SK-N-SH (cell line): ENCODE data around the gene CNNM1. TPM values are rescaled to one million over a fixed set of nuclear protein-coding genes. Genes with fewer than 3 reads are reported as not detected.

Experiments used
- CTCF ChIA-PET: fragments of 300-600, 350-600 bp; formaldehyde crosslinking; extraction: SDS; loops from one replicate; lab custom pipeline; 2021; lab: Yijun Ruan, JAX
- POLR2A ChIA-PET: fragments of 350-600 bp; sonication (Branson Sonifier 250); formaldehyde crosslinking; extraction: SDS; loops from one replicate; lab custom pipeline; 2020; ENCODE audit warnings: antibody characterized with exemption, inconsistent platforms; lab: Yijun Ruan, JAX
- DNase-seq: peaks from one replicate; pipeline ENCODE4 v3.0.0; 2012
- H2AFZ ChIP-seq: fragments of 200-600 bp; sonication (generic); 2 replicates; pipeline ENCODE4 v1.8.1; 2016; ENCODE audit warnings: antibody characterized with exemption, mild to moderate bottlenecking, low read depth
- H3F3A ChIP-seq: fragments of 200-600 bp; sonication (generic); replicated peaks from 2 replicates; pipeline ENCODE3; 2016; ENCODE audit warnings: antibody characterized with exemption, mild to moderate bottlenecking; ENCODE audit not compliant: insufficient read depth
- H3K27ac ChIP-seq, 2 experiments: fragments of 200-500 bp in 1 of 2; fragments of 200-600 bp in 1 of 2; sonication (Bioruptor generic) in 1 of 2; sonication (generic), shearing (Covaris generic) in 1 of 2; 2 replicates each; pipeline versions ENCODE4 v1.5.1 to v1.6.1; 2014 to 2016; ENCODE audit warnings: low read depth in 2 of 2, inconsistent platforms in 1 of 2, low read length in 1 of 2, mild to moderate bottlenecking in 1 of 2, mixed read lengths in 1 of 2
- H3K27me3 ChIP-seq: fragments of 200-600 bp; sonication (generic), shearing (Covaris generic); 2 replicates; pipeline ENCODE4 v1.6.1; 2016; ENCODE audit warnings: mixed run types; ENCODE audit not compliant: insufficient read depth
- H3K36me3 ChIP-seq, 2 experiments: fragments of 200-500 bp in 1 of 2; fragments of 200-600 bp in 1 of 2; sonication (Bioruptor generic) in 1 of 2; sonication (generic) in 1 of 2; replicated peaks in 1 of 2; 2 replicates each; pipeline versions ENCODE3 to v1.5.1; 2014 to 2016; ENCODE audit warnings: low read length in 1 of 2, mild to moderate bottlenecking in 1 of 2; ENCODE audit not compliant: insufficient read depth in 2 of 2, control insufficient read depth in 1 of 2
- H3K4me1 ChIP-seq, 2 experiments: fragments of 200-500 bp in 1 of 2; fragments of 200-600 bp in 1 of 2; sonication (Bioruptor generic) in 1 of 2; sonication (generic), shearing (Covaris generic) in 1 of 2; 2 replicates each; pipeline versions ENCODE4 v1.5.1 to v1.6.1; 2014 to 2016; ENCODE audit warnings: low read depth in 1 of 2, low read length in 1 of 2, mixed run types in 1 of 2; ENCODE audit not compliant: insufficient read depth in 2 of 2, control insufficient read depth in 1 of 2
- H3K4me2 ChIP-seq: fragments of 200-600 bp; sonication (generic), shearing (Covaris generic); 2 replicates; pipeline ENCODE4 v1.6.1; 2017; ENCODE audit warnings: mixed run types
- H3K4me3 ChIP-seq, 2 experiments: fragments of 200-500 bp in 1 of 2; fragments of 200-600 bp in 1 of 2; sonication (Bioruptor generic) in 1 of 2; sonication (generic), shearing (Covaris generic) in 1 of 2; 2 replicates each; pipeline versions ENCODE4 v1.5.1 to v1.8.1; 2014 to 2016; ENCODE audit warnings: low read depth in 2 of 2, inconsistent platforms in 1 of 2, low read length in 1 of 2, mild to moderate bottlenecking in 1 of 2, mixed read lengths in 1 of 2, moderate library complexity in 1 of 2
- H3K79me2 ChIP-seq: fragments of 200-600 bp; sonication (generic); 2 replicates; pipeline ENCODE4 v1.8.1; 2017; ENCODE audit warnings: mild to moderate bottlenecking; ENCODE audit not compliant: insufficient read depth
- H3K9ac ChIP-seq: fragments of 200-600 bp; sonication (generic); 2 replicates; pipeline ENCODE4 v1.6.1; 2017; ENCODE audit warnings: mixed run types
- H3K9me2 ChIP-seq: fragments of 200-600 bp; sonication (generic); 2 replicates; pipeline ENCODE4 v1.6.1; 2017; ENCODE audit warnings: mixed run types
- H3K9me3 ChIP-seq: fragments of 200-600 bp; sonication (generic); 2 replicates; pipeline ENCODE4 v1.6.1; 2017; ENCODE audit warnings: mixed run types, mild to moderate bottlenecking, moderate library complexity
- H4K20me1 ChIP-seq: fragments of 200-600 bp; sonication (generic); 2 replicates; pipeline ENCODE4 v1.6.1; 2017; ENCODE audit warnings: mild to moderate bottlenecking, mixed run types; ENCODE audit not compliant: insufficient read depth
- CHD2 ChIP-seq: fragments of 150-350 bp; IDR thresholded peaks from 2 replicates; pipeline ENCODE4 v1.6.1; 2018; ENCODE audit warnings: low read length; ENCODE audit not compliant: partially characterized antibody
- ELF1 ChIP-seq: IDR thresholded peaks from 2 replicates; pipeline ENCODE4 v1.4.0; 2012
- EP300 ChIP-seq, 2 experiments: IDR thresholded peaks; 2 replicates each; pipeline versions ENCODE4 v1.4.0 to v1.6.1; 2012; ENCODE audit warnings: borderline replicate concordance in 1 of 2, low read depth in 1 of 2, low read length in 1 of 2
- EZH2phosphoT487 ChIP-seq: fragments of 200-600 bp; sonication (generic); IDR thresholded peaks from 2 replicates; pipeline ENCODE4 v1.6.1; 2017; ENCODE audit warnings: low read depth, mixed run types, mild to moderate bottlenecking, antibody characterized with exemption, moderate library complexity, borderline replicate concordance
- FOSL2 ChIP-seq: IDR thresholded peaks from 2 replicates; pipeline ENCODE4 v1.4.0; 2012; ENCODE audit warnings: low read depth, mild to moderate bottlenecking, moderate library complexity, borderline replicate concordance
- FOXM1 ChIP-seq: IDR thresholded peaks from 2 replicates; pipeline ENCODE4 v1.4.0; 2012; ENCODE audit warnings: low read depth, mild to moderate bottlenecking
- GATA2 ChIP-seq: sonication (generic); formaldehyde crosslinking; IDR thresholded peaks from 2 replicates; pipeline ENCODE4 v1.5.0; 2020; ENCODE audit warnings: mild to moderate bottlenecking, missing genetic modification reagents
- IRF3 ChIP-seq: fragments of 150-350 bp; IDR thresholded peaks from 2 replicates; pipeline ENCODE4 v1.6.1; 2016; ENCODE audit warnings: mild to moderate bottlenecking, low read depth, low read length
- JUND ChIP-seq: IDR thresholded peaks from 2 replicates; pipeline ENCODE4 v1.4.0; 2012
- MAX ChIP-seq: IDR thresholded peaks from 2 replicates; pipeline ENCODE4 v1.4.0; 2012; ENCODE audit warnings: low read depth
- MEF2A ChIP-seq: IDR thresholded peaks from 2 replicates; pipeline ENCODE4 v1.4.0; 2012; ENCODE audit warnings: low read depth, borderline replicate concordance
- NFIC ChIP-seq: IDR thresholded peaks from 2 replicates; pipeline ENCODE4 v1.4.0; 2012; ENCODE audit warnings: borderline replicate concordance
- PBX3 ChIP-seq: IDR thresholded peaks from 2 replicates; pipeline ENCODE4; 2012
- RAD21 ChIP-seq: IDR thresholded peaks from 2 replicates; pipeline ENCODE4 v1.6.1; 2012; ENCODE audit warnings: mild to moderate bottlenecking, low read length
- RCOR1 ChIP-seq: fragments of 150-350 bp; IDR thresholded peaks from 2 replicates; pipeline ENCODE4 v1.6.1; 2017; ENCODE audit warnings: antibody characterized with exemption, low read length
- REST ChIP-seq: IDR thresholded peaks from 2 replicates; pipeline ENCODE4 v1.6.1; 2012; ENCODE audit warnings: mild to moderate bottlenecking, low read depth, low read length, moderate library complexity
- RFX5 ChIP-seq: IDR thresholded peaks from 2 replicates; pipeline ENCODE4 v1.6.1; 2012; ENCODE audit warnings: mild to moderate bottlenecking, improper control_type of control experiment, low read length
- RXRA ChIP-seq: IDR thresholded peaks from 2 replicates; pipeline ENCODE4 v1.4.0; 2012; ENCODE audit warnings: low read depth, mild to moderate bottlenecking, borderline replicate concordance
- SIN3A ChIP-seq: IDR thresholded peaks from 2 replicates; pipeline ENCODE4 v1.6.1; 2012; ENCODE audit warnings: low read depth, mild to moderate bottlenecking, low read length, moderate library complexity, borderline replicate concordance
- ZBTB33 ChIP-seq: IDR thresholded peaks from 2 replicates; pipeline ENCODE4 v1.4.0; 2012; ENCODE audit warnings: low read depth, borderline replicate concordance
- whole genome bisulfite sequencing: methylation state at CpG from one replicate; pipeline ENCODE4 v1.1.6; 2017; ENCODE audit warnings: low lambda C conversion rate; 5-methylcytosine and 5-hydroxymethylcytosine counted together
- polyA plus RNA-seq, 3 experiments: library from polyadenylated mRNA; depleted of rRNA; stranded (reverse); fragments of >200 nt; gene quantifications; 2 replicates each; pipeline ENCODE4 v1.2.3, GENCODE V29; 2012

CNNM1 gene
- polyA plus RNA-seq, 1 of the 3 experiments (the other 2 are of a cell fraction) = 0.12 TPM

GRCh38 chr10:99431190-99431760 lies 102.1 kb downstream of the CNNM1 start:
- H3K4me2 ChIP-seq = peak overlapping the region; percentile 89
- H3K36me3 ChIP-seq = peaks cover 5 to 6% of the 10 kb centered on the region in 2 experiments
- H3K27ac ChIP-seq = peak overlapping the region; percentile 23 to 60; a peak in 2 of 4 replicates
- peak overlapping the region; percentile 75 for H3K9ac ChIP-seq
- peak overlapping the region; percentile 98 for H3K4me3 ChIP-seq
- TF ChIP-seq RCOR1 (no peak), RXRA (no peak), FOXM1 (no peak), MEF2A (no peak), EP300 (IDR thresholded peaks at IDR 0.05; ENCODE audit: borderline replicate concordance in 1 of 2, low read depth in 1 of 2, low read length in 1 of 2) (no peak), PBX3 (no peak), GATA2 (CRISPR knock-in tag) (no peak), IRF3 (no peak), RAD21 (no peak), ZBTB33 (no peak), NFIC (no peak)
- peaks cover 55% of the 10 kb centered on the region for H3K79me2 ChIP-seq
- no peaks in the 10 kb centered on the region for H3K9me3 ChIP-seq
- H3K27me3 ChIP-seq = no peaks in the 10 kb centered on the region
- DNase-seq = peak; percentile 33
- no peaks in the 10 kb centered on the region for H3K9me2 ChIP-seq
- peaks cover 8 to 10% of the 10 kb centered on the region in 2 experiments; a peak in 2 of 4 replicates for H3K4me1 ChIP-seq
- peaks cover 7% of the 10 kb centered on the region for H3F3A ChIP-seq
- 0 out of 2 replicates have a peak, but pooled peaks cover under 1% of the 10 kb centered on the region for H4K20me1 ChIP-seq
- WGBS = 12% methylated on average over 20 of the region's 20 CpGs
- peak overlapping the region; percentile 58 for H2AFZ ChIP-seq
- ChIA-PET CTCF (interaction anchor here (0.7 to 8.6 kb wide), 6 partner anchors 18 to 1404 kb away, joined by 3 to 118 read pairs (median 4); no protein-coding TSS in a partner anchor), POLR2A (interaction anchor here (0.7 to 2.1 kb wide), 4 partner anchors 10 to 189 kb away, joined by 3 to 6 read pairs (median 3); partner anchors contain the start of gene SLC25A28)

- Histone ChIP-seq H3K4me2 (peak overlapping the region; percentile 89), H2AFZ (no peak overlapping the region), H3K79me2 (peaks cover 57% of the 10 kb centered on the region), H3K4me1 (peaks cover 8 to 10% of the 10 kb centered on the region in 2 experiments; a peak in 2 of 4 replicates), H3K9me2 (no peaks in the 10 kb centered on the region), H3K27me3 (no peaks in the 10 kb centered on the region), H3K4me3 (no peak overlapping the region), H3K27ac (no peak overlapping the region), H3K9ac (peak overlapping the region; percentile 75; the same call in 1 of the 2 replicates), H3K36me3 (peaks cover 5 to 6% of the 10 kb centered on the region in 2 experiments), H3K9me3 (no peaks in the 10 kb centered on the region), H4K20me1 (0 out of 2 replicates have a peak, but pooled peaks cover 2% of the 10 kb centered on the region), H3F3A (peaks cover 7% of the 10 kb centered on the region)
- ChIA-PET POLR2A (no interaction called here), CTCF (interaction anchor here (8.6 kb wide), 1 partner anchor 177 kb away, joined by 118 read pairs; no protein-coding TSS in a partner anchor)
- WGBS = 94% methylated on average over 4 of the region's 4 CpGs
- DNase-seq = no peak
- TF ChIP-seq EZH2phosphoT487 (no peak), SIN3A (no peak), FOSL2 (no peak), JUND (no peak), CHD2 (no peak), REST (no peak), RCOR1 (no peak), ELF1 (no peak), NFIC (no peak), MAX (no peak), RFX5 (no peak)
These were observed 102.9 kb downstream of the CNNM1 start for GRCh38 chr10:99432047-99432446.
